Left ventricle myocardium inferior (tissue), 1 donor: Measurements from ENCODE around the gene CFAP70. TPM values are rescaled to one million over a fixed set of nuclear protein-coding genes. Genes with fewer than 3 reads are reported as not detected.

Experiments used
- DNase-seq: peaks from one replicate; pipeline ENCODE4 v3.0.0-alpha.2; 2020
- H3K27ac ChIP-seq: fragments of 200-600 bp; replicated peaks from 2 replicates; pipeline ENCODE4 v1.8.0; 2021
- H3K27me3 ChIP-seq: fragments of 200-600 bp; 2 replicates; pipeline ENCODE4 v1.8.0; 2021; ENCODE audit warnings: low read depth
- H3K36me3 ChIP-seq: fragments of 200-600 bp; 2 replicates; pipeline ENCODE4 v1.8.0; 2021
- H3K4me1 ChIP-seq: fragments of 200-600 bp; 2 replicates; pipeline ENCODE4 v1.8.0; 2021
- H3K4me3 ChIP-seq: fragments of 200-600 bp; 2 replicates; pipeline ENCODE4 v1.8.0; 2021; ENCODE audit warnings: mild to moderate bottlenecking, moderate library complexity
- H3K9me3 ChIP-seq: fragments of 200-600 bp; replicated peaks from 2 replicates; pipeline ENCODE4 v1.8.0; 2021
- CTCF ChIP-seq: fragments of 200-600 bp; IDR thresholded peaks from 2 replicates; pipeline ENCODE4 v1.8.0; 2021; ENCODE audit warnings: antibody characterized with exemption, mild to moderate bottlenecking, borderline replicate concordance
- intact Hi-C: fragments of 100-400 bp; cut with micrococcal nuclease; formaldehyde crosslinking; loops from one replicate; pipeline ENCODE4 v1.11.0; 2022
- total RNA-seq: library from RNA; stranded (reverse); fragmentation: NEBNext Ultra II Directional; extraction: Animal tissue kit (Norgen Biotek cat#: 25700); gene quantifications from one replicate; pipeline ENCODE4 v1.2.1, GENCODE V29; 2021
- donor health status: DM: no; HTN: yes; CAD: no; lungs with severe emphysema.

CFAP70 gene
- total RNA-seq, 1 donor from 2014 or later, result 2.0 TPM

GRCh38 chr10:73234695-73235094 is 124.0 kb downstream of the CFAP70 start:
- TF ChIP-seq CTCF, result no peak
- Histone ChIP-seq H3K27ac (peak overlapping the region; percentile 31), H3K4me3 (no peak overlapping the region), H3K27me3 (no peaks in the 10 kb centered on the region), H3K4me1 (peaks cover 18% of the 10 kb centered on the region), H3K36me3 (peaks cover 30% of the 10 kb centered on the region), H3K9me3 (no peaks in the 10 kb centered on the region)
- no peak for DNase-seq
- intact Hi-C loops, result no loop called here

GRCh38 chr10:73233883-73234282 is 124.8 kb downstream of the CFAP70 start:
- H3K27ac ChIP-seq, result peak overlapping the region; percentile 31
- no peaks in the 10 kb centered on the region for H3K27me3 ChIP-seq
- H3K9me3 ChIP-seq, result no peaks in the 10 kb centered on the region
- intact Hi-C loops, result no loop called here
- no peak for TF ChIP-seq CTCF
- peaks cover 18% of the 10 kb centered on the region for H3K4me1 ChIP-seq
- DNase-seq, result no peak
- no peak overlapping the region for H3K4me3 ChIP-seq
- H3K36me3 ChIP-seq, result peaks cover 28% of the 10 kb centered on the region

- Histone ChIP-seq H3K4me1 (peaks cover 18% of the 10 kb centered on the region), H3K9me3 (no peaks in the 10 kb centered on the region), H3K36me3 (peaks cover 28% of the 10 kb centered on the region), H3K4me3 (no peak overlapping the region), H3K27ac (peak overlapping the region; percentile 31), H3K27me3 (no peaks in the 10 kb centered on the region)
- intact Hi-C loops, result no loop called here
- no peak for DNase-seq
- TF ChIP-seq CTCF, result no peak
Observed at GRCh38 chr10:73232887-73233286, 125.8 kb downstream of the CFAP70 start.

- Histone ChIP-seq H3K9me3 (no peaks in the 10 kb centered on the region), H3K36me3 (peaks cover 22% of the 10 kb centered on the region), H3K27ac (no peak overlapping the region), H3K4me3 (no peak overlapping the region), H3K4me1 (peaks cover 15% of the 10 kb centered on the region), H3K27me3 (no peaks in the 10 kb centered on the region)
- intact Hi-C loops, result no loop called here
- TF ChIP-seq CTCF, result no peak
- no peak for DNase-seq
Observed at GRCh38 chr10:73229567-73229966, 129.1 kb downstream of the CFAP70 start.

- DNase-seq, result no peak
- Histone ChIP-seq H3K4me1 (peaks cover 3% of the 10 kb centered on the region), H3K9me3 (no peaks in the 10 kb centered on the region), H3K27ac (no peak overlapping the region), H3K27me3 (no peaks in the 10 kb centered on the region), H3K4me3 (no peak overlapping the region), H3K36me3 (peaks cover 22% of the 10 kb centered on the region)
- intact Hi-C loops, result no loop called here
- TF ChIP-seq CTCF, result no peak
Observed at GRCh38 chr10:73228247-73228646, 130.4 kb downstream of the CFAP70 start.

- TF ChIP-seq CTCF, result no peak
- peaks cover 14% of the 10 kb centered on the region for H3K36me3 ChIP-seq
- intact Hi-C loops, result no loop called here
Observed at GRCh38 chr10:73226663-73227062, 132.0 kb downstream of the CFAP70 start.

More at GRCh38 chr10:73226663-73227062, 132.0 kb downstream of the CFAP70 start:
- no peak overlapping the region for H3K4me3 ChIP-seq
- DNase-seq, result no peak
- no peaks in the 10 kb centered on the region for H3K9me3 ChIP-seq
- H3K27me3 ChIP-seq, result no peaks in the 10 kb centered on the region
- no peak overlapping the region for H3K27ac ChIP-seq
- no peaks in the 10 kb centered on the region for H3K4me1 ChIP-seq
